GM18907 (cell line): ENCODE results near the gene BTF3L4.
"Not testable (repeated sequence)": the region's sequence is repeated elsewhere in the genome, so short reads cannot be mapped to it uniquely, and the experiment has no call there.

Experiments used
- ATAC-seq: cut with Tn5 transposase; IDR thresholded peaks from one replicate; pipeline ENCODE4 v1.9.1; 2021; ENCODE audit warnings: mild to moderate bottlenecking, moderate library complexity; ENCODE audit not compliant: unreplicated experiment

The BTF3L4 gene

GRCh38 chr1:52056163-52056936 lies at the start of gene BTF3L4:
Gene BTF3L4, plus strand, starts transcription at chr1:52056295. Its CDS starts 3,553 bp downstream, at chr1:52059848.
- ATAC-seq: peak; percentile 84

DNA sequence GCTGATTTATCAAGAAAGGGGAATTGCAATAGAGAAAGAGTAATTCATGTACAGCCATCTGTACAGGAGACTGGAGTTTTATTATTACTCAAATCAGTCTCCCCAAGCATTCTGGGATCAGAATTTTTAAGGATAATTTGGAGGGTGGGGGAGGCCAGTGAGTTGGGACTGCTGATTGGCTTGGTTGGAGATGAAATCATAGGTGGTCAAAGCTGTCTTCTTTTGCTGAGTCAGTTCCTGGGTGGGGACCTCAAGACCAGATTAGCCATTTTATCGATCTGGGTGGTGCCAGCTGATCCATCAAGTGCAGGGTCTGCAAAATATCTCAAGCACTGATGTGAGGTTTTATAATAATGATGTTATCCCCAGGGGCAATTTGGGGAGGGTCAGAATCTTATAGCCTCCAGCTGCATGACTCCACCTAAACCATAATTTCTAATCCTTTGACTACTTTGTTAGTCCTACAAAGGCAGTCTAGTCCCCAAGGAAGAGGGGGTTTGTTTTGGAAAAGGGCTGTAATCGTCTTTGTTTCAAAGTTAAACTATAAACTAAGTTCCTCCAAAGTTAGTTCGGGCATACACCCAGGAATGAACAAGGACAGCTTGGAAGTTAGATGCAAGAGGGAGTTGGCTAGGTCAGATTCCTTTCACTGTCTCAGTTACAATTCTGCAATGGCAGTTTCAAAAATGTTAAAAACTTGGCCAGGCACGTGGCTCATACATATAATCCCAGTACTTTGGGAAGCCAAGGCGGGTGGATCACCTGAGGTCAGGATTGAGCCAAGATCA lies 48.7 kb upstream of the BTF3L4 start:
- no peak for ATAC-seq

- ATAC-seq: no peak
Observed at GRCh38 chr1:52008071-52008809, 47.9 kb upstream of the BTF3L4 start.

DNA sequence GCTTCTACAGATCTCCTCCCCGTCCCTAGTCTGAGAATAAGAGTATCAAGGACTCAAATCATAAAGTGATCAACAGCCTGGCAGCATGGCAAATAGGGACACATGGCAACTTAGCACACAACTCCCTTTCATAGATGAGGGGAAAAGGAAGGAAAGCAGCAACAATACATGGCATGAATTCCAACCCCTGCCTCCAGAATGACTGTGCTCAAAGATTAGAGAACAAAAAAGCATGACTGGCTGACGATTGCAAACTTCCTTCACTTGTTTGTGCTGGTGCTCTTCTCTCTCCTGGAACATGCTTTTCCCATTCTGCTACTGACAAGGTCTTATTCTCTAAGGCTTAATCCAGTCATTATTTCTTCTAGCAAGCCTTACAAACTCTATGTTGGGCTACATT lies 34.0 kb upstream of the BTF3L4 start:
- ATAC-seq: no peak

GRCh38 chr1:52026278-52026677 lies 29.8 kb upstream of the BTF3L4 start:
- ATAC-seq: no peak

DNA sequence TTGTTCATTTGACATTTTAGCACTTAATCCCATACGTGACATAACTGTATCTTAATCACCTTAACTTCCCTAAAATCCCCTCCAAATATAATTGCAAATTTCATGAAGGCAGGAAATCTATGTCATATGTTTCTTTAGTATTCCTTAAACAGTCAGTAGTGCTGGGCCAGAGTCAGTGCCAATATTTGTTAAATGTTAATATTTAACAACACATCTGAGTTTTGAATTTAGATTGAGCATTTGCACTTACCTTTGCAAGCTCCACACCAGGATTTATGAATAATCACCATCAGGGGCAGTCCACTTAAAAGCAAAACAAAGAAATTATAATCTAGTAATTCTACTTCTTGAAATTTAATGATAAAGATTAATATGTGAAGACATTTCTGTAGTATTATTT lies 27.8 kb upstream of the BTF3L4 start:
- no peak for ATAC-seq

GRCh38 chr1:52028839-52029238 lies 27.3 kb upstream of the BTF3L4 start:
- ATAC-seq: not testable (repeated sequence)

GRCh38 chr1:52032124-52032784 lies 23.8 kb upstream of the BTF3L4 start:
- ATAC-seq: peak; percentile 16

DNA sequence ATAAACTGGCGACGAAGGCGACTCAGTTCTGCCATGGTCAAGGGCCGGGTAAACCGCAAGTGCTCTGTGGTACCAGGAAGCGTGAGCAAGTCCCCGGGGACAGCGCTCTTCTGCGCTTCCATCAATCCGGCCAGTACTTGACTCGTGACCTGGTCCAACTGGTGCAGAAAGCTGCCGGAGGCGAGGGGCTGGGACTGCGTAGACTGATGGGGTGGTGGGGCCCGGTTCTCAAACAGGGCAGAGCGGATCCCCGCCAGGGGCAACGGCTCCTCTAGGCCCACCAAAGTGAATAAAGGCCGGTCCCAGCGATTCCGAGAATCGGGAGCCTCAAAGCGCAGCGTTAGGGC lies 23.3 kb upstream of the BTF3L4 start:
- ATAC-seq: peak; percentile 34

DNA sequence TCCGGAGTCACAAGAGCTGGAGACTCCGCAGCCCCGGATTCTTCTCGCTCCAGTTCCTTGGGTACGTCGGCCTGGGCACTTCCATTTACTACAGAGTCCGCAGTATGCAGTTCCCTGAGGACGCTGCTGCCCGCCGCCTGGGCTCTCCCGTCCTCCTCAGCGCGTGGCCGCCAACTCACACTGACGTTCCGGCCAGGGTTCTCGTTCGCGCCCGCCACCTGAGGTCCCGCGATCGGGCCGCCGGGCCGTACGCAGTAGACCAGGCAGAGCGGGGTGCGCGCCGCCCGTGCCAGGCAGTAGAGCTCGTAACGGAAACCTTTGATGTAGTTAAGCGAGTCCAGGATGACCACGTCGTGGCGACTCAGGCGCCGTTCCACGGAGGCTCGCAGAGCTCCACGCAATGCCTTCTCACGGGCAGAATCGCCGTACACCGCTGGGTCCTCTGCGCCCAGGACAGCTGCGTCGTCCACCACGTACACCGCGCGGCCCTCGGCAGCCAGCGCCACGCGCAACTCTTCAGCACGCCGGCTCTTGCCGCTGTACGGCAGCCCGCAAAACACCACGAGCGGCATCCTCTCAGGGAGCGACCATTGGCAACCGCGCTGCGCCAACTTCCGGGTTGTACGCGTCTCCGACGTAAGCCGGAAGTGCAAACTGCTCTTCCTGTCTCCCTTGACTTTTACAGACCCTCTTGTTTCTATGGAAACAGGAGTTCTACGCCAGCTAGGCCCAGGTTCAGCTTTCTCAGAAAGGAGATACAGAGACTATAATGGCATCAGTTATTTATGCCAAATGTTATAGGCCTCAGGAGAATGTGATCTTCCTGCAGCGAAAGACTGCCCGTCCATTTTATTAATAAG lies 22.7 kb upstream of the BTF3L4 start, which contains the start of gene KTI12:
Gene KTI12, minus strand, starts transcription at position 621 of the 860 bp plus-strand sequence. Its CDS starts 49 bp downstream, at position 572.
- ATAC-seq: peak; percentile 90

- no peak for ATAC-seq
Observed at GRCh38 chr1:52034050-52034384, 22.1 kb upstream of the BTF3L4 start.

GRCh38 chr1:52037402-52037814 lies 18.7 kb upstream of the BTF3L4 start:
- ATAC-seq: no peak

- ATAC-seq: no peak
Observed at GRCh38 chr1:52037909-52038308, 18.2 kb upstream of the BTF3L4 start.

DNA sequence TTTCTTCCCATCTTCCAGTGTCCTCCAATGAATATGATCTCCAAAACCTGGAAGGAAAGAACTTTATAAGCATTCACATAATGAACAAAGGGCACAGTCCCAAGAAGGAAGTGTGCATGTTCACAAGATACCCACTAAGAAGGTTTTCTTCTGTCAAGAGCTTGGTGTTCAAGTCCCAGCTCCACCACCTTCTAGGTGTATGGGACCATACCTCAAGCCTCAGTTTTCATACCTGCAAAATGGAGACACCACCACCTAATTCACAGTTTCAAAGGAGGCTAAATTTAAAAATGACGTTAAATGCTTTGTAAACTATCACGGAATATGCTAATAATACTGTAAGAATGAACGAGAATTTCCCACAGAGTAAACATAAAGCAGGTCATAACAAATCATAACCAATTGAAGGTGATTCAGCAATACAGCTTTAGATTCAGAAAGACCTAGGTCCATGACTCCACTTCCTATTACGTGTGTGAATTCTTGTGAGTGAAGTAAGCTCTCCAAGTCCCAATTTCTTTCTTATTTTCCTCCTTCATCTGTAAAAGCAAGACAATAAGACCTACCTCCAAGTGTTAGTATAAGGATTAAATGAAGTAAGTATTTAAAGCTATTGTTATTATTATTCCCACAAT lies 14.4 kb upstream of the BTF3L4 start:
- no peak for ATAC-seq

GRCh38 chr1:52045236-52045635 lies 10.9 kb upstream of the BTF3L4 start:
- ATAC-seq: no peak

DNA sequence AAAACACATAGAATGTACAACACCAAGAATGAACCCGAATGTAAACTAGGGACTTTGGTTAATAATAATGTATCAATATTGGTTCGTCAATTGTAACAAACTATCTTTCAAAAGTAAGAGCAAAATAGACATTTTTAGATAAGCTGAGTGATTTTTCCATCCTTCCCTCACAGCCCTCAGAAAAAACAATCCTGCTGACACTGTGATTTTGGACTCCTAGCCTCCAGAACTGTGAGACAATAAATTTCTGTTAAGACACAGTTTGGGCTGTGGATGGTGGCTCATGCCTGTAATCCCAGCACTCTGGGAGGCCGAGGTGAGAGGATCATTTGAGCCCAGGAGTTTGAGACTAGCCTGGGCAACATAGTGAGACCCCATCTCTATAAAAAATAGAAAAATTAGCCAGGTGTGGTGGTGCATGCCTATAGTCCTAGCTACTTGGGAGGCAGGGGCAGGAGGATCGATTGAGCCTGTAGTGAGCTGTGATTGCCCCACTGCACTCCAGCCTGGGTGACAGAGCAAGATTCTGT lies 10.4 kb upstream of the BTF3L4 start:
- ATAC-seq: not testable (repeated sequence)

- ATAC-seq: not testable (repeated sequence)
Observed at GRCh38 chr1:52049337-52049736, 6.8 kb upstream of the BTF3L4 start.

DNA sequence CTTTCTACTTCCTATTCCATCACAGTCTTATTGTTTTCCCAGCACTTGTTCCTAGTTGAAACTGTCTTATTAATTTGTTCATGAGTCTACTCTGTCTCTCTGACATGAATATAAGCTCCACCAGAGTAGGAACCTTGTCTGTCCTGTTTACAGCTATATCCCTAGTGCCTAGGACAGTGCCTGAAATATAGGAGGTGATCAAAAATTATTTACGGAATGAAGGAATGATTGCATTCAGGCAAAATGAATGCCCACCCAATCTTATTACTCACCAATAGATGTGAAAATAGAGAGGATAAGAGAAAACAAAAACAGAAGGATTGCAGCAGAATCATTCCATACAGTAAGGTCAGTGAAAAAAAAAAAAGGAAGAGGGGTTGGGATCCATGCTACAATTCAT lies 2.2 kb upstream of the BTF3L4 start:
- ATAC-seq: no peak

GRCh38 chr1:52054496-52055065 lies 1.5 kb upstream of the BTF3L4 start:
- ATAC-seq: no peak
